Mesothelial cell of epicardium (in vitro differentiated cells): ENCODE results near the gene LINGO4. TPM values are rescaled to one million over a fixed set of nuclear protein-coding genes. Genes with fewer than 3 reads are reported as not detected.

ENCODE experiments used
- DNase-seq, 2 experiments: peaks; one replicate each; pipeline ENCODE4 v3.0.0; 2021; ENCODE audit warnings: low spot score in 2 of 2; ENCODE audit not compliant: unreplicated experiment in 2 of 2
- H3K27ac Mint-ChIP-seq: 2 replicates; pipeline ENCODE4 v1.8.0; 2021; ENCODE audit warnings: mixed read lengths
- H3K27me3 Mint-ChIP-seq: 2 replicates; pipeline ENCODE4 v1.8.0; 2021; ENCODE audit warnings: low read depth, mixed read lengths
- H3K36me3 Mint-ChIP-seq: 2 replicates; pipeline ENCODE4 v1.8.0; 2021; ENCODE audit warnings: mixed read lengths
- H3K4me1 Mint-ChIP-seq: 2 replicates; pipeline ENCODE4 v1.8.0; 2021; ENCODE audit warnings: mixed read lengths
- H3K4me3 Mint-ChIP-seq: 2 replicates; pipeline ENCODE4 v1.8.0; 2021; ENCODE audit warnings: mild to moderate bottlenecking, moderate library complexity, mixed read lengths
- H3K9me3 Mint-ChIP-seq: 2 replicates; pipeline ENCODE4 v1.8.0; 2021; ENCODE audit warnings: mixed read lengths
- total RNA-seq: library from RNA; stranded (reverse); gene quantifications from 3 replicates; pipeline ENCODE4 v1.2.1, GENCODE V29; 2021
- TF ChIP-seq, protein P1 (sequence below): fragments of 200-600 bp; sonication (generic); IDR thresholded peaks from one replicate; pipeline ENCODE4 v1.5.0; 2021; ENCODE audit warnings: antibody characterized with exemption; ENCODE audit not compliant: unreplicated experiment

Gene LINGO4
- total RNA-seq, 1 donor from 2014 or later, result not detected

DNA sequence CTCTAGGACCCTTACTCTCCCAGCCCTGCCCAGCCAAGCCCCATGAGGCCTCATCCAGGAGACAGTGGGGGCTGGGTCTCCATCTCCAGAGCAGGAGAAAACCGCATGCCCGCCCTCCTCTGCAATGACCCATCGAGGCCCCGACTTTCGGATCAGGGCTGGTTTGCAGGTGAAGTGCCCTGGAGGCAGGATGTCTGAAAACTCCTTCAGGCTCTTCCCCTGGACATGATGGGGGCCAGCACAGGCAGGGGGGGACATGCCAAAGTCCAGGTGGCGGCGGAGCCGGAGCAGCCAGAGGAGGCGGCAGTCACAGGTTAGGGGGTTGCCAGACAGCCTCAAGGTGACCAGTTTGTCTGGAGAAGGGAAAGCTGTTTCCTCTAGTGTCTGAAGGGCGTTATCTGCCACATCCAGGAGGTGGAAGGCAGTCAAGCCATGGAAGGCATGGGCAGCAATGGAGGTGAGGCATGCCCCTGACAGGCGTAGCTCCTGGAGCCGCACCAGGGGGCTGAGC, 3.9 kb downstream of the LINGO4 start:
- H3K9me3 Mint-ChIP-seq, result no peaks in the 10 kb centered on the region
- TF ChIP-seq, protein P1, sequence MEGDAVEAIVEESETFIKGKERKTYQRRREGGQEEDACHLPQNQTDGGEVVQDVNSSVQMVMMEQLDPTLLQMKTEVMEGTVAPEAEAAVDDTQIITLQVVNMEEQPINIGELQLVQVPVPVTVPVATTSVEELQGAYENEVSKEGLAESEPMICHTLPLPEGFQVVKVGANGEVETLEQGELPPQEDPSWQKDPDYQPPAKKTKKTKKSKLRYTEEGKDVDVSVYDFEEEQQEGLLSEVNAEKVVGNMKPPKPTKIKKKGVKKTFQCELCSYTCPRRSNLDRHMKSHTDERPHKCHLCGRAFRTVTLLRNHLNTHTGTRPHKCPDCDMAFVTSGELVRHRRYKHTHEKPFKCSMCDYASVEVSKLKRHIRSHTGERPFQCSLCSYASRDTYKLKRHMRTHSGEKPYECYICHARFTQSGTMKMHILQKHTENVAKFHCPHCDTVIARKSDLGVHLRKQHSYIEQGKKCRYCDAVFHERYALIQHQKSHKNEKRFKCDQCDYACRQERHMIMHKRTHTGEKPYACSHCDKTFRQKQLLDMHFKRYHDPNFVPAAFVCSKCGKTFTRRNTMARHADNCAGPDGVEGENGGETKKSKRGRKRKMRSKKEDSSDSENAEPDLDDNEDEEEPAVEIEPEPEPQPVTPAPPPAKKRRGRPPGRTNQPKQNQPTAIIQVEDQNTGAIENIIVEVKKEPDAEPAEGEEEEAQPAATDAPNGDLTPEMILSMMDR, result no peak
- H3K27me3 Mint-ChIP-seq, result peaks cover 59% of the 10 kb centered on the region
- H3K36me3 Mint-ChIP-seq, result no peaks in the 10 kb centered on the region
- H3K4me3 Mint-ChIP-seq, result no peak overlapping the region
- H3K4me1 Mint-ChIP-seq, result peaks cover 2% of the 10 kb centered on the region
- H3K27ac Mint-ChIP-seq, result no peak overlapping the region
- DNase-seq, result no peak

DNA sequence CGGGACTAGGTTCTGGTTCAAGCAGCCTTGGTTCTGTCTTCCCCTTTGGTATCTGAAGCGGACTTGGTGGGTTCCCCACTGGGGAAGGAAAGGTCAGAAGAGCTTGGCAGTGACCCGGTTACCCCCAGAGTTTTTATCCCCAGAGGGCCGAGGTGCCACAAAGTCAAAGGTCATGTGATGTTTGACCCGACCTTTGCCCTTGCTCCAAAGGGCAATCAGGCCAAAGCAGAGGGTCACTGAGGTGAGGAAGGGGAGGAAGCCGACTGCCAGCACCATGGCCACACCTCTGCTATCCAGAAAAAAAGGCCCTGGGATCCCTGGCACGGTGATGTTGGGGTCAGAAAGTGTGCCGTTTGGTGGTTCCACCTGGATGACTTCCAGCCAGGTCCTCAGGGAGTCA, 4.4 kb downstream of the LINGO4 start:
- H3K9me3 Mint-ChIP-seq, result no peaks in the 10 kb centered on the region
- TF ChIP-seq, protein P1, result no peak
- peaks cover 2% of the 10 kb centered on the region for H3K4me1 Mint-ChIP-seq
- H3K36me3 Mint-ChIP-seq, result no peaks in the 10 kb centered on the region
- H3K27me3 Mint-ChIP-seq, result peaks cover 60% of the 10 kb centered on the region
- H3K27ac Mint-ChIP-seq, result no peak overlapping the region
- no peak for DNase-seq
- no peak overlapping the region for H3K4me3 Mint-ChIP-seq

DNA sequence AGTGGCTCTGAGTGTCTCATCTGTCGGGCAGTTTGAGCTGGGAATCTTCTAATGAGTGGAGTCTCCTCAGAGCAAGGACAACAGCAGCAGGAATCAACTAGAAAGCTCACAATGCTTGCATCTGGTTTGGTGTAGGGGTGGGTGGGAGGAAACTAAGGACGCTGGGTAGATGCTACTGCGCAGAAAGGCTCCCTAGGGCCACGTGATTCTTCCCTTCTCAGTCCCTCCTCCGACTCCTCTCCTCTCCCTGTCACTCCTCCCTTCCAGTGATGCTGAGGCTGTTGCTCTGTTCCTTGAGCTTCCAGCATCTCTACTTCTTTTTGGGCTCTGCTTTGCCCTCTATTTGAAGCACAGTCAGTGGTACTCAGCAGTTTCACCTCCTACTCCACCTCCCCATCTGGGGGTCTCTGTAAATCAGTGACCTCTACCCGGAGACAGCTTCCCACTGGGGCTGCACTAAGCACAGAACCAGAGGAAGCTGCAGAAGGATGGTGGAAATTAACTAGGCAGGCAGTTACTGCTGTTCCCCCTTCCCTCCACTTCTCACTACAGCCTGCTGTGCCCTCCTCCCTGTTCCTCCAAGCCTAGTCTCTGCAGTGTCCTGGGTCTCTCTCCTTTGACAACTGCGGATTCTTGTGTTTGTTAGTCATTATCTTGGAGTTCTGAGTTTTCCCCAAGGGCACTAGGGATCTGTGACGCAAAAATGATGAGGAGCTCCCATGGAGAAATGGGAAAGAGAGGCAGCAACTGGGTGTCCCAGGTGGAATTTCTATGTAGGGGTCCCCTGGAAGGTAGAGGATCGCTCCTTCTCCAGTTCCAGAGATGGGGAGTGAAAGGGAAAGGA, 5.8 kb downstream of the LINGO4 start:
- H3K4me1 Mint-ChIP-seq, result no peaks in the 10 kb centered on the region
- H3K4me3 Mint-ChIP-seq, result no peak overlapping the region
- TF ChIP-seq, protein P1, result no peak
- H3K27me3 Mint-ChIP-seq, result peaks cover 52% of the 10 kb centered on the region
- DNase-seq, result no peak
- H3K27ac Mint-ChIP-seq, result no peak overlapping the region
- no peaks in the 10 kb centered on the region for H3K36me3 Mint-ChIP-seq
- H3K9me3 Mint-ChIP-seq, result no peaks in the 10 kb centered on the region

DNA sequence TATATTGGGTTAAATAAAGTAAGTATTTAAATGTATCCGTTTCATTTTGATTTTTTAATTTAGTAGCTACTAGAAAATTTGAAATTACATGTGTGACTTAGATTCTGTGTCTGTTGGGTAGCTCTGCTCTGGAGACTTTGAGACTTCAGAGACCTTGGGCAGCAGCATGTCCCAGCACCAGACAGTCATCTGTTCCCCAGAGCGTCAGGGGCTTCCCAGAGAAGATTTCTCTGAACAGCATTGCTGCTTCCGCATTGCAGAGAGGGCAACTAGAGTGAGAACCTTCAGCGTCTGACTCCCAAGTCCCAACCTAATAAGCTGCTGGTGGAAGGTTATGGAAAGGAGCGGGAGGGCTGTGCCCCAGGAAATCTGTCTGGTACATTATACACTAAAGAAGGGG, 6.6 kb downstream of the LINGO4 start:
- no peaks in the 10 kb centered on the region for H3K9me3 Mint-ChIP-seq
- no peak for DNase-seq
- no peaks in the 10 kb centered on the region for H3K36me3 Mint-ChIP-seq
- TF ChIP-seq, protein P1, result no peak
- peaks cover 43% of the 10 kb centered on the region for H3K27me3 Mint-ChIP-seq
- no peak overlapping the region for H3K4me3 Mint-ChIP-seq
- H3K27ac Mint-ChIP-seq, result no peak overlapping the region
- H3K4me1 Mint-ChIP-seq, result no peaks in the 10 kb centered on the region

DNA sequence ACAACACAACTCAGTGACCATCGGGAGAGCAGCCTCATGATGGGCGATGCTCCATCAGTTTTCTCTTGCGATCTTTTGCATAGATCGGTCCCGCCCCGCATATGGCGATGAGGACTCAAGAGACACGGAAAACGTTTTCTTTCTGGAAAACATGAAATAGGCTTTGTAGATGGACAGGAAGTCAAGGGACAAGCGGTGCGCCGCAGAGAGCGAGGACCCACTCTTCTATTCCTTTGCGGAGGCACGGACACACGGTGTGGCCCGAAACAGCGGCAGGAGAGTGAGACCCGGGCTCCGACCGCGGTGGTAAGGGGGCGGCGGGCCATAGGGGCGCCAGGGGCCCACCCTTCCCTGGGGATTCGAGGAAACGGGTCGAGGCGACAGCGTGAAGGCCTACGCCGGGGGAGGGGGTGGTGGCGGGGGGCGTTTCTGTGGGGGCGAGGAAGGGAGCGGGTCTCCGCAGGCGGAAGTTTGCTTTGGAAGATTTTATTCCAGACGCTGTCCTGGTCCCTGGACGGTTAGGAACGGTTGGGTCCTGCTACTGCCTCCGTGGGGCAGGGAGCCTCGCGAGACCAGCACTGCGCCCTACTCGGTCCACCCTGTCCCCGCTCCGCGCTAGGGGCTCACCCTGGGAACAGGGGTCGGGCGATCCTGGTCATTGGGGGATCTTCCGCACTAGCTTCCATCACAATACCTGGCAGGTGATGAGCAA, 14.1 kb downstream of the LINGO4 start:
- TF ChIP-seq, protein P1, result no peak
- Mint-ChIP-seq H3K9me3 (no peaks in the 10 kb centered on the region), H3K27ac (peak overlapping the region; percentile 85), H3K4me1 (peaks cover 15% of the 10 kb centered on the region), H3K36me3 (no peaks in the 10 kb centered on the region), H3K4me3 (peak overlapping the region; percentile 85), H3K27me3 (peaks cover 8% of the 10 kb centered on the region)
- DNase-seq, result no peak
